NT2/D1 (cell line): ENCODE results near the gene RSPRY1.
"Not testable (repeated sequence)": the region's sequence is repeated elsewhere in the genome, so short reads cannot be mapped to it uniquely, and the experiment has no call there.

Experiments
- YY1 ChIP-seq: IDR thresholded peaks from 2 replicates; pipeline ENCODE4 v1.6.1; 2011; ENCODE audit not compliant: insufficient read length, insufficient read depth
- ZNF274 ChIP-seq: IDR thresholded peaks from 2 replicates; pipeline ENCODE4 v1.6.1; 2011; ENCODE audit warnings: mild to moderate bottlenecking, low read depth, low read length

GRCh38 chr16:57189527-57189926 lies 3.4 kb downstream of the RSPRY1 start:
- TF ChIP-seq ZNF274, YY1: not testable (repeated sequence)
